Karpas-422 (cell line): ENCODE measurements around the gene MAP7. TPM values are rescaled to one million over a fixed set of nuclear protein-coding genes. Genes with fewer than 3 reads are reported as not detected.

Source experiments
- DNase-seq: peaks from one replicate; pipeline ENCODE4 v3.0.0-alpha.2; 2015
- H2AFZ ChIP-seq: fragments of 200-600 bp; sonication (generic); 2 replicates; pipeline ENCODE4 v1.6.1; 2014; ENCODE audit warnings: antibody characterized with exemption, low read length, mixed read lengths
- H3K27ac ChIP-seq: fragments of 200-600 bp; sonication (generic); 2 replicates; pipeline ENCODE4 v1.5.1; 2014; ENCODE audit warnings: mild to moderate bottlenecking, low read length, moderate library complexity
- H3K27me3 ChIP-seq: fragments of 200-600 bp; sonication (generic); 2 replicates; pipeline ENCODE4 v1.6.1; 2014; ENCODE audit warnings: low read length, mixed read lengths
- H3K36me3 ChIP-seq: fragments of 200-600 bp; sonication (generic); 2 replicates; pipeline ENCODE4 v1.6.1; 2014; ENCODE audit warnings: low read length, mixed read lengths; ENCODE audit not compliant: insufficient read depth
- H3K4me1 ChIP-seq: fragments of 200-600 bp; sonication (generic); 2 replicates; pipeline ENCODE4 v1.6.1; 2014; ENCODE audit warnings: mild to moderate bottlenecking, low read length, mixed read lengths
- H3K4me2 ChIP-seq: fragments of 200-600 bp; sonication (generic); 2 replicates; pipeline ENCODE4 v1.6.1; 2014; ENCODE audit warnings: low read length, low read depth, mild to moderate bottlenecking; ENCODE audit not compliant: poor library complexity, severe bottlenecking
- H3K4me3 ChIP-seq: fragments of 200-600 bp; sonication (generic); 2 replicates; pipeline ENCODE4 v1.5.1; 2014; ENCODE audit warnings: mild to moderate bottlenecking, antibody characterized with exemption, low read length, mixed read lengths
- H3K79me2 ChIP-seq: fragments of 200-600 bp; sonication (generic); 2 replicates; pipeline ENCODE4 v1.6.1; 2014; ENCODE audit warnings: mild to moderate bottlenecking, low read length, mixed read lengths
- H3K9ac ChIP-seq: fragments of 200-600 bp; sonication (generic); 2 replicates; pipeline ENCODE4 v1.6.0; 2014; ENCODE audit warnings: low read length
- H3K9me2 ChIP-seq: fragments of 200-600 bp; sonication (generic), shearing (Covaris generic); replicated peaks from 2 replicates; pipeline ENCODE4 v1.6.0; 2014; ENCODE audit warnings: mild to moderate bottlenecking, low read length, moderate library complexity; ENCODE audit not compliant: insufficient read depth
- H3K9me3 ChIP-seq: fragments of 300-700, 200-600 bp; sonication (generic); 2 replicates; pipeline ENCODE4 v1.6.1; 2014; ENCODE audit warnings: low read length, mixed read lengths
- H4K20me1 ChIP-seq: fragments of 200-600 bp; sonication (generic); 2 replicates; pipeline ENCODE4 v1.6.1; 2014; ENCODE audit warnings: mild to moderate bottlenecking, antibody characterized with exemption, low read length, low read depth; ENCODE audit not compliant: insufficient read depth
- total RNA-seq: library from RNA; depleted of rRNA; stranded (reverse); fragments of >200 nt; shearing (Covaris generic); gene quantifications from 2 replicates; pipeline ENCODE4 v1.2.3, GENCODE V29; 2014; ENCODE audit warnings: low replicate concordance

MAP7 gene
- total RNA-seq, 1 experiment from 2014 or later, result not detected

DNA sequence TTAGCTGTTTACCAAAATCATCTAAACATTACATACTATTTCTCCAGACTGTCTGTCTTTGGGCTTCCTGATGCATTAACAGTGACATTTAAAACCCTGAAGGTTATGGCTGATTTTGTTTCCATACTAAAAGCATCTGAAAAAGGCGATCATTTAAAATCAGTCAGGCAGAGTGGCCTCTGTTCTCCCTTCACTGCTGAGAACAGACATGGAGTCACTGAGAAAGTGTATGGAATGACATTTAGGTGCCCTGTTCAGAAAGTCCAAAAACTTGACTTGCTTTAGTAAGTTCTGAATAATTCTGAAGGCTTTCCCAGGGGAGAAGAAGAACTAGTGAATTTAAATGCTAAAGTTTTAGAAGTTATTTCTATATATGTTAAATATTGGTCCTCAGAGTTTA, 83.0 kb downstream of the MAP7 start:
- Histone ChIP-seq H3K36me3 (no peaks in the 10 kb centered on the region), H3K79me2 (no peaks in the 10 kb centered on the region), H3K4me3 (no peak overlapping the region)

DNA sequence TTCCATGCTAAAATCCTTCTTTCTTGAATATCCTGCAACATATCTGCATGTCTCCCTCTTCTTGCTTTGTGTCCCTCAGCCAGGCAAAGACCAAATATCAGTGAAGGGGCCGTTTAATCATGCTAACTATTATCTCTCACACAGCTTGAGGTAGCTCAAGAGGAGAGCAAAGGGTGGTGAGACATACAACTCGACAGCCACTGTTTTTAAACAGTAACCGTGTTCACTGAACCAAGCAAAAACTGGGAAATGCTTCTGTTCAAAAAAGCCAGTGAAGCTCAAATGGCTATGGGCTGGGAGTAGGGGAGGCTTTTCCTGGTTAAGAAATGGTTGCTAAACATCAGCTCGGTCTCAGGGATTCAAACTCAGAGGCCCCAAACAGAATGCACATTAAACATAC, 83.4 kb downstream of the MAP7 start:
- Histone ChIP-seq H3K27ac (no peak overlapping the region), H3K9me3 (no peaks in the 10 kb centered on the region), H4K20me1 (no peaks in the 10 kb centered on the region), H3K27me3 (no peaks in the 10 kb centered on the region), H3K4me2 (no peak overlapping the region), H2AFZ (no peak overlapping the region), H3K79me2 (no peaks in the 10 kb centered on the region), H3K4me1 (no peaks in the 10 kb centered on the region), H3K9ac (no peak overlapping the region), H3K4me3 (no peak overlapping the region), H3K9me2 (no peaks in the 10 kb centered on the region), H3K36me3 (no peaks in the 10 kb centered on the region)
- no peak for DNase-seq

More for the DNA sequence above, 83.0 kb downstream of the MAP7 start:
- Histone ChIP-seq H2AFZ (no peak overlapping the region), H4K20me1 (no peaks in the 10 kb centered on the region), H3K4me1 (no peaks in the 10 kb centered on the region), H3K9me2 (no peaks in the 10 kb centered on the region), H3K9ac (no peak overlapping the region), H3K27ac (no peak overlapping the region), H3K9me3 (no peaks in the 10 kb centered on the region), H3K4me2 (no peak overlapping the region), H3K27me3 (no peaks in the 10 kb centered on the region)
- DNase-seq, result no peak

DNA sequence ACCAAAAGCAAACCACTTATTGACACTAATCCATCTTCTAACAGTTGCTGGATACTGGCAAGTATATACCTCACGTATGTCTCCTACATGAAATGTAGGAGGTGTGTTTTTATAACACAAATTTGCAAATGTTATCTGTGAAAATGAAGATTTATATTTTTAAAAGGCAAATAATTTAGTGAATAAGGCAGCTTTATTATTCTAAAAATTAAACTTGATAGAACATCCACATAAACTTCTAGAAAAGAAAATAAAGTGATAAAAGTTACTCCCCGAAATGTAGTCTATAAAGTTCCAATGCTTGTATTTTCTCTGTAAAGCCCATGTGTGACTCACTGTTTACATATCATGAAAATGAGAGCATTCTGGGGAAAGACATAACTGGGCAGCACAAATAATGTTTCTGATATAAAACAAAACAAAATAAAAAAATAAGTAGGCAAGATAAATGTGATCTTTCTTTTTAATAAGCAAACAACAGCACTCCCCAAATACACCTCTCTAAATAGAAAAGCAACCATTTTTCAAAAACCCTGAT, 84.4 kb downstream of the MAP7 start:
- H3K9ac ChIP-seq, result no peak overlapping the region
- no peaks in the 10 kb centered on the region for H3K36me3 ChIP-seq
- H3K4me2 ChIP-seq, result no peak overlapping the region
- DNase-seq, result no peak
- no peak overlapping the region for H3K27ac ChIP-seq
- no peaks in the 10 kb centered on the region for H3K27me3 ChIP-seq
- no peaks in the 10 kb centered on the region for H3K9me3 ChIP-seq
- H2AFZ ChIP-seq, result no peak overlapping the region
- no peaks in the 10 kb centered on the region for H3K9me2 ChIP-seq
- H4K20me1 ChIP-seq, result no peaks in the 10 kb centered on the region
- no peaks in the 10 kb centered on the region for H3K79me2 ChIP-seq
- no peak overlapping the region for H3K4me3 ChIP-seq
- H3K4me1 ChIP-seq, result no peaks in the 10 kb centered on the region

DNA sequence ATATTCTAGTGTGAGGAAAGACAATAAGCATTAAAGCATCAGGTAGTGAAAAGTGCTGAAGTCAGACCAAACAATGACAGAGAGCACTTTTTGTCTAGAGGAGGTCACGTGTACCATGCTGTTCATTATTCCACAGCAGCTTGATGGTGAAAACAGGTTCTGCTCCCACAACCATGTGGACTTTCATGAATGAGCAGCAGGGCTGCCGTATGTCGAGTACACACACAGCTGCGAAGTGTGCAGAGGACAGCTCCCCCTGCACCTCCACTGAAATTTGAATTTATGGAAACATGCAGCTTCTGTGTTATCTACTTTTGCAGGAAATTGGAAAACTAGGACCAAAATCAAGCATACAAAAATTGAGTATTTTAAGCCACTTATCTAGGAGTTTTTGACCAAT, 85.3 kb downstream of the MAP7 start:
- H2AFZ ChIP-seq, result no peak overlapping the region
- no peak overlapping the region for H3K27ac ChIP-seq
- no peaks in the 10 kb centered on the region for H3K79me2 ChIP-seq
- no peak overlapping the region for H3K4me2 ChIP-seq
- H3K4me3 ChIP-seq, result no peak overlapping the region
- H4K20me1 ChIP-seq, result no peaks in the 10 kb centered on the region
- no peaks in the 10 kb centered on the region for H3K36me3 ChIP-seq
- no peaks in the 10 kb centered on the region for H3K27me3 ChIP-seq
- no peak for DNase-seq
- H3K9ac ChIP-seq, result no peak overlapping the region
- H3K4me1 ChIP-seq, result no peaks in the 10 kb centered on the region
- H3K9me3 ChIP-seq, result no peaks in the 10 kb centered on the region
- H3K9me2 ChIP-seq, result no peaks in the 10 kb centered on the region

DNA sequence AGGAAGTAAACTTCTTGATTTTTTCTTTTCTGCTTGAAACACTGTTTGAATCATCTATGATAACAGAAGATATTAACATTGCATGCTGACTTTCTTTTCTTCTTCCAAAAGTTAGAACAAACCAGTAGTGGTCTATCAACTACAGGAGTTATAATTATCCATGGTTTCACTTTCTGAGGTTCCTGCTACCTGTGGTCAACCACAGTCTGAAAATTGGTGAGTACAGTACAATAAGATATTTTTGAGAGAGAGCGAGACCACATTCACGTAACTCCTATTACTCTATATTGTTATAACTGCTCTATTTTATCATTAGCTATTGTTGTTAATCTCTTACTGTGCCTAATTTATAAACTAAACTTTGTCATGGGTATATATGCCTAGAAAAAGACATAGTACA, 86.1 kb downstream of the MAP7 start:
- H2AFZ ChIP-seq, result no peak overlapping the region
- no peaks in the 10 kb centered on the region for H3K79me2 ChIP-seq
- H3K36me3 ChIP-seq, result no peaks in the 10 kb centered on the region
- H3K9me3 ChIP-seq, result no peaks in the 10 kb centered on the region
- H4K20me1 ChIP-seq, result no peaks in the 10 kb centered on the region
- DNase-seq, result no peak
- H3K9ac ChIP-seq, result no peak overlapping the region
- no peak overlapping the region for H3K27ac ChIP-seq
- H3K4me3 ChIP-seq, result no peak overlapping the region
- H3K4me1 ChIP-seq, result no peaks in the 10 kb centered on the region
- H3K9me2 ChIP-seq, result no peaks in the 10 kb centered on the region
- no peak overlapping the region for H3K4me2 ChIP-seq
- no peaks in the 10 kb centered on the region for H3K27me3 ChIP-seq

DNA sequence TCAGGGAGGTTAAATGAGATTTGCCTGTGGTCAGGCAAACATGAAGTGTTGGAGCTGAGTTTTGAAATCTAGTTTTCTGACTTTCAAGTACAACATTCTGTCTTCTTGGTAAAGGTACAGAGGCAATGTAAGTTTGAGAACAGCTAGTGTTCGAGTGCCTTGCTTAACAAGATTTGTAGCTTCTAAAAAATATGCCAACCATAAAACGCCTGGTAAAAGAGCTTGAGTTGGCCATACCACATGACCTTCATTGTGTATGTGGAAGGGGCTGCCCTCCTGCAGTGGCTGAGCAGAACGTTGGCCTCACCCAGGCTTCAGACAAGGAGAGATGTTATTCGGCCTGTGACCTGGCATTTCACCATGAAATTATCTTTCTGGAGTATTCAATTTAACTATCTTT, 86.5 kb downstream of the MAP7 start:
- Histone ChIP-seq H2AFZ (no peak overlapping the region), H3K9me3 (no peaks in the 10 kb centered on the region), H3K27me3 (no peaks in the 10 kb centered on the region), H3K4me2 (no peak overlapping the region), H3K36me3 (no peaks in the 10 kb centered on the region), H3K4me3 (no peak overlapping the region), H4K20me1 (no peaks in the 10 kb centered on the region), H3K79me2 (no peaks in the 10 kb centered on the region), H3K9ac (no peak overlapping the region), H3K9me2 (no peaks in the 10 kb centered on the region), H3K27ac (no peak overlapping the region), H3K4me1 (no peaks in the 10 kb centered on the region)
- no peak for DNase-seq

DNA sequence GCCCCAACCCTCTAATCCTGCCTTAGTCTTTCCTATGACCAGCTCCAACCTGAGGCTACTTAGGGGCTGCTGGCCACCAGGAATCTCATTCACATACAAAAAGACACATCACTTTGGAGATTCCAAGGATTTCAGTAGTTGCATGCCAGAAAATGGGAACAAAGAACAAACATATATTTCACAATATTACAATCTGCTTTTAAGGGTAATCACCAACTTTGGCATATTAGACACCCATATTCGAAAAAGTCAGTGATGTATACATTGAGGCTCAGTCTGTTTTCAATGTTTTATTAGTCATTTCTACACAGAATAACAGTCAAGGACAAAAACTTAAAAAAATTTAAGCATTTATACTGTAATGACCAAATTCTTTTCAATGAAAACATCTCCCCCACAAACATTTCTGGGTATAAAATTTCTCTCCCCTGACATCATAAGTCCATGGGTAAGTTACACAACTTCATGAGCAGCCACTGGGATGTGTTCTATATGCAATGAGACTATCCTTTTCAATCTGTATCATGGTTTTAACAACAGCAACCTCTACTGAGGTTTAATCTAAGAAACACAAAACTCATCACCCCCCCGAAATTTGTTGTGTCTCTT, 103.5 kb downstream of the MAP7 start:
- no peaks in the 10 kb centered on the region for H3K79me2 ChIP-seq
- no peaks in the 10 kb centered on the region for H3K9me2 ChIP-seq
- no peaks in the 10 kb centered on the region for H3K4me1 ChIP-seq
- no peak overlapping the region for H2AFZ ChIP-seq
- H3K27me3 ChIP-seq, result no peaks in the 10 kb centered on the region
- no peak overlapping the region for H3K4me3 ChIP-seq
- no peaks in the 10 kb centered on the region for H3K9me3 ChIP-seq
- H4K20me1 ChIP-seq, result no peaks in the 10 kb centered on the region
- H3K27ac ChIP-seq, result no peak overlapping the region
- DNase-seq, result no peak
- H3K36me3 ChIP-seq, result no peaks in the 10 kb centered on the region
- H3K4me2 ChIP-seq, result no peak overlapping the region
- no peak overlapping the region for H3K9ac ChIP-seq

DNA sequence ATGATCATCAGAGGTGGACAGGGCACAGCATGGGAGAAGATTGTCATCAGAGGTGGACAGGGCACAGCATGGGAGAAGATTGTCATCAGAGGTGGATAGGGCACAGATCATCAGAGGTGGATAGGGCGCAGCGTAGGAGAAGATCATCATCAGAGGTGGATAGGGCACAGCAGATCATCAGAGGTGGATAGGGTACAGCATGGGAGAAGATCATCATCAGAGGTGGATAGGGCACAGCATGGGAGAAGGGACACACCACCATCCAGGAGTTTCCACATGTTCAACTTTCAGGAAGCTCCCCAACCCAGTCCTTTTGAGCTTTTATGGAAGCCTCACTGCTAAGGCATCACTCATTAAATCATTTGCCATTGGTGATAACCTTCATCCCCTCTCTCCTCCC, 104.1 kb downstream of the MAP7 start:
- Histone ChIP-seq H3K9ac (no peak overlapping the region), H3K4me2 (no peak overlapping the region), H3K79me2 (no peaks in the 10 kb centered on the region), H3K36me3 (no peaks in the 10 kb centered on the region), H3K27me3 (no peaks in the 10 kb centered on the region), H3K4me3 (no peak overlapping the region), H3K9me2 (no peaks in the 10 kb centered on the region), H3K9me3 (no peaks in the 10 kb centered on the region), H3K4me1 (no peaks in the 10 kb centered on the region), H4K20me1 (no peaks in the 10 kb centered on the region), H2AFZ (no peak overlapping the region), H3K27ac (no peak overlapping the region)
- no peak for DNase-seq
